NCI-H2196 treated with DMSO at 0.1 percent for 48 hours (cell line): ENCODE measurements around the gene NRIP2.

Experiments
- DNase-seq: peaks from one replicate; lab custom pipeline; 2025; ENCODE audit not compliant: unreplicated experiment; lab: John Stamatoyannopoulos, UW

NRIP2 gene

DNA sequence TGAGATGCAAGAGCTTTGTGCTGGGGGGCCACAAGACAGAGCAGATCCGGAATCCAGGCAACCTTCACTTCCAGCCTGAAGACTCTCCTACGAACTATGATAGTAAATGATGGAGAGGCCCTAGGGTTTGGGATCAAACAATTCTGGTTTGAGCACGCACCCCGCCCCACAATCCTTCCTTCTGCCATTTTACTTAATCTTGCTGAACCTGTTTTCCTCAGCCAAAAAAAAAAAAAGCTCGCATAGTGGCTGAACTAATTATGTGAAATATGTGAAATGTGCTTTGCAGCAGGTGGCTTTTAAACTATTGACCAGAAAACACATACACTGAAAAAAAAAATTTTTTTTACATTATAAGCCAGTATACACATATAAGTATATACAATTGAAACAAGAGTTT, 23.0 kb downstream of the NRIP2 start:
- no peak for DNase-seq

GRCh38 chr12:2806700-2807099, 28.1 kb downstream of the NRIP2 start:
- no peak for DNase-seq

DNA sequence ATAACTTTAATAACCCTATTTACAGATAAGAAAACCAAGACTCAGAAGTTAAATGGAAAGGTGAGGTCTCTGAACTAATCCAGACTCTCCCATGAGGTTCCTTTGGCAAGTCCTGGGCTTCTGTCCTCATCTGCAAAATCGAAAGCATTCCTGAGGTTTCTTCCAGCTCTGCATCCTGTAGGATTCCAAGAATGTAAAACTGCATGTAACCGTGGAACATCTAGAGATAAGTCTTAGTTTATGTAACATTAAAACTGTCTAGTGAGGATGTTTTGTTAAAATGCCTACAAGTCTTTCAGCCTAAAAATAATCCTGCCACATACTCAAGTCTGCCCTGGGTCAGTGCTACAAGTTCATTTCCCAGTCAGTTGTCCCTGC, 29.7 kb downstream of the NRIP2 start:
- no peak for DNase-seq

GRCh38 chr12:2804393-2805142, 30.3 kb downstream of the NRIP2 start:
- DNase-seq: no peak

GRCh38 chr12:2803635-2804392, 31.0 kb downstream of the NRIP2 start:
- no peak for DNase-seq

DNA sequence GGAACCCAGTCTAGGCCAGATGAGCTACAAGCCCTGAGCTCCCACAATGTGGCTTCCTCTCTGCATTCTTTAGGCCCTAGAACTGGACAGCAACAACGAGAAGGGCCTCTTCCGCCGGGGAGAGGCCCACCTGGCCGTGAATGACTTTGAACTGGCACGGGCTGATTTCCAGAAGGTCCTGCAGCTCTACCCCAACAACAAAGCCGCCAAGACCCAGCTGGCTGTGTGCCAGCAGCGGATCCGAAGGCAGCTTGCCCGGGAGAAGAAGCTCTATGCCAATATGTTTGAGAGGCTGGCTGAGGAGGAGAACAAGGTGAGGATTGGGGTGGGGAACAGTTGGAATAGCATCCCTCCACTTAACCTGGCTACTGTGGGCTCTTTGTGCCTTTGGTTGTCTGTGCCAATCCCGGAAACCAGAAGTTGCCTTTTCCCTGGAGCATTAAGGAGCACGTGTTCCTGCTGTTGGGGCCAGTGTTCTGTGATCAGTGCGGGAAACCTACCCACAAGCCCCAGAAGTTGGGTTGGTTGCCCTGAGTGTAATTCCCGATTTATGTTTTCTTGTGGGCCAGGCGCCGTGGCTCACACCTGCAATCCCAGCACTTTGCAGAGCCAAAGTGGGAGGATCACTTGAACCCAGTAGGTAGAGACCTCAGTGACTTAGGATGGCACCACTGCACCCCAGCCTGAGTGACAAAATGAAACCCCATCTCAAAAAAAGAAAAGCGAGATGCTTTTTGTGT, 33.6 kb downstream of the NRIP2 start:
- no peak for DNase-seq

DNA sequence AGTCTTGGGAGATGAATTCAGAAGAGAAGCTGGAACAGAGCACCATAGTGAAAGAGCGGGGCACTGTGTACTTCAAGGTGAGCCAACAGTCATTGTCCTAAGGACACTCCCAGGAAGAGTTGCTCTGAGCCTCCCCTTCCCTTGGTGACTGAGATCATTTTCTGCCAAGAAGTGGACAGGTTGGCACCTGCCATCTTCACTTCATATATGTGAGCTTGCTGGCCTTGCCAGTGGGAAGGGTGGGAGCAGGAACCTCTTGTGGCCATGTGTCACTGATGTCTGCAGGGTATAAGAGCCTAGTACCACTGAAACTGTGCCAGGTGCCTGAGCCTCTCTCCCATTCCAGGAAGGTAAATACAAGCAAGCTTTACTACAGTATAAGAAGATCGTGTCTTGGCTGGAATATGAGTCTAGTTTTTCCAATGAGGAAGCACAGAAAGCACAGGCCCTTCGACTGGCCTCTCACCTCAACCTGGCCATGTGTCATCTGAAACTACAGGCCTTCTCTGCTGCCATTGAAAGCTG, 34.7 kb downstream of the NRIP2 start:
- DNase-seq: no peak

GRCh38 chr12:2797721-2798418, 37.0 kb downstream of the NRIP2 start:
- DNase-seq: no peak

DNA sequence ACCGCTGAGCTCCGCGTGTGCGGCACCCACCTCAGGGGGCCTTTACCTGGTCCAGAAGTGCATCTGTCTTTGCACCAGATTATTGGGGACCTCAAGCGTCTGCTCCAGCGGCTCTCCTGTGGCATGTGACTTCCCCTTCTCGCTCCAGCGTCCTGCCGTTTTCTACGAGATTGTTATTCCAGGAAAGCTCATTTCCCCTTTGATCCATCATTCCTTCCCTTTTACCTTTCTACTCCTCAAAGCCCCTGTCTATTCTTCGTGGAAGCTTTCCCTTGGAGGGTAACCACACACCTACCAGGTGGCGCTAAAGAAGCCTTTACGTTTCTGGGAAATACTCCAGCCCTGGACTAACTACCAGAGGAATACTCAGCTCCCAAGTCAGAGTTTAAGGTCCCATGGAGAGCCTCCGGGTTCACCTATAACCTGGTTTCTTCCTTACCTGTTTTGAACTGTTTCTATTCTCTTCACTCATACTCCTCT, 38.6 kb downstream of the NRIP2 start:
- no peak for DNase-seq

DNA sequence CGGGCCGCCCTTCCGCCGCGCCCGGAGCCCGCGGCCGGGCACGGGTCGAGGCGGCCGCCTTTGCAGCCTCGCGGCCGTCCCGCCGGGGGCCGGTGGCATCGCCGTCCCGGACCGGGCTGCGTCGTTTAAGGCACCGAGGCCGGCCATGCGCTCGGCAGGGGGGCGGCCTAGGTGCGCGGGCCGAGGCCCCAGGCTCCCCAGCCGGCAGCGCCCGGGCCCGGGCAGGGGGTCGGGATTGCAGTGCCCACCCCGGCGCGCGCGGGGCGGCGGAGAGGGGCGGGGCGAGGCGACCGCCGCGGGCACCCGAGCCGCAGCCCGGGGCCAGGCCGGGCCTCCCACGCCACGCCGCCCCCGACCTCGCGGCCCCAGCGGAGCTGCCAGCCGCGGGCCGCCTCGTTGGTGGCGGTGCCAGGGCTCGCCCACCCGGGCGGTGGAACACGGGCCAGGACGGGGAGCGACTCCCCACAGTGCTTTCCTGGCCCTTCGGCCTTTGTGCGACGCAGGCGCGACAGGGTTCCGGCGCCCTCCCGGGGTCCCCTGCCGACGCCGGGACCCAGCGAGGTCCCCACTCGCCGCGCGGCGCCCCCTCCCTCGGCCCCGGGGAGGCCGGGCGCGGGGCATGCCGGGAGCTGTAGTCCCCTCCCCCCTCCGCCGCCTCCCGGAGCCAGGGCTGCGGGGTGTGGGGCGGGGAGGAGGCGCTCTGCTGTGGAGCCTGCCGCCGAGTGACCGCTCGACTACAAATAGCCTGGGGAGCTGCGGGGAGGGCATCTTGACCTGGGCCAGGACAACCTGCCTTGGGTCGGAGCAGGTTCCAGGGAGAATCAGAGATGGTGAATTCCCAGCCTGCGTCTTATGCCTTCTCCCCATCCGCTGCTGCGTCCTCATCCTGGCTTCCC, 39.3 kb downstream of the NRIP2 start:
- no peak for DNase-seq

DNA sequence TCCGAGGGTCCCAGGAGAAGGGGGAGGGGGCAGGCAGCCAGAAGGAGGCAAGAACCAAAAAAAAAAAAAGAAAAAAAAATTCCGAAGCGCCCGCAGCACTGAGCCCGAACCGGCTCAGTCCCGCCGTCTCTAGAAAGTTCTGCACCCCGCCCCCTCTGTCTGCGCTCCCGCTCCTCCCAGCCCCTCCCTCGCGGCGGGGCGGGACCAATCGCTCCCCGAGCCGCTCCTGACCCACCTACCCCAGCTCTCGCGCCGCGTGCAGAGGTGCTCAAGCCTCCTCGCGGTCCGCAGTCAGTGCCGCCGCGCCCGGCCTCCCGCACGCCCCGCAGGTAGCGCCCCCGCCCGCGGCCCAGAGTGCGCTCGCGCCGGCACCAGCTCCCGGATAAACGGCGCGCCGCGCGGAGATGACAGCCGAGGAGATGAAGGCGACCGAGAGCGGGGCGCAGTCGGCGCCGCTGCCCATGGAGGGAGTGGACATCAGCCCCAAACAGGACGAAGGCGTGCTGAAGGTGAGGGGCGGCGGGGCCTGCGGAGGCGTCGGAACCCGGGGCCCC, 40.0 kb downstream of the NRIP2 start, which contains the start of gene FKBP4:
FKBP4 (plus strand) TSS at position 235 of the 554 bp plus-strand sequence; CDS start at position 405, 170 bp downstream.
- DNase-seq: peak; percentile 42

DNA sequence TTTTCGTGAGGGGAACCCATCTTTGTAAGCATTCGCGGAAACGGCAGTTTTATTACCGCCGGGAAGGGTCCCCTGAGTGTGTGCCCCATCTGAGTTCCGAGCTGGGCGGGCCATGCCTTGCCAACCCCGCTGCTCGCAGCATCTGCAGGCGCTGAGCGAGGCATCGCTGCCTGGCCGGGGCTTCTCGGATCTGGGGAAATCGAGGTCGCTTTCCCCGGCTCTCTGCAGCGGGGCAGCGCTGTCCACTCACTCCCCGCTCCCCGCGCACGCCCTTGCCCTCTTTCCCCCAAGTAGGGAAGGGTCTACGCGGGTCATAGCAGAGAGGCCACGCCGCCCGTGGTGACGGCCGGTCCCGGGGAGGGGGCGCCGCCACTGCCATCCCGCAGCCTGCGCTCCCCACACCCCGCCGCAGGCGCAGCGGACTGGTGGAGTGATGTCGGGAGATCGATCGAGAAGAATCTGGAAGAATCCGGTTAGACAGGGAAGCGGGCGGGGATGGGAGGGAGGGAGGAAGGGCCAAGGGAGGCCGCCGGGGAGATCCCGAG, 40.6 kb downstream of the NRIP2 start:
- DNase-seq: no peak

GRCh38 chr12:2793561-2793960, 41.3 kb downstream of the NRIP2 start:
- DNase-seq: no peak

- no peak for DNase-seq
These were observed 41.9 kb downstream of the NRIP2 start for GRCh38 chr12:2792671-2793500.

GRCh38 chr12:2791089-2791488, 43.7 kb downstream of the NRIP2 start:
- DNase-seq: no peak

GRCh38 chr12:2785017-2785416, 49.8 kb downstream of the NRIP2 start:
- no peak for DNase-seq

- no peak for DNase-seq
These were observed 50.8 kb downstream of the NRIP2 start for GRCh38 chr12:2783936-2784600.

DNA sequence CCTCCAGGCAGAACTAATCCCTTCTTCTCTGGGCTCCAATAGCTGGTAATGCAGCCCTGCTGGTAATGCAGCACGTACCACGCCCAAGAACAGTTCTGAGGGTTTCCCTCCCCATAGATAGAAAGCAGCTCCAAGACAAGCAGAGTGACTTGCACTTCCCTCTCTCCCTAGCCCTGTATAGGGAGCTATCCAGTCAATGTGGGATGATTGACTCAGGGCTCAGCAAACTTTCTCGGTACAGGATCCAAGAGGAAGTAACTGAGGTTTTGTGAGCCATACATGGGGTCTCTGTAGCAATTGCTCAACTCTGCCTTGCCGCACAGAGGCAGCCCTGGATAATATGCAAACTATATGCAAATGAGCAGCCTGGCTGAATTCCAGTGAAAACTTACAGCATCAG, 55.6 kb downstream of the NRIP2 start:
- no peak for DNase-seq
